Activated naive CD4-positive, alpha-beta T cell treated with anti-CD3 and anti-CD28 coated beads for 36 hours (primary cell): ENCODE data around the gene SLC16A13. TPM values are rescaled to one million over a fixed set of nuclear protein-coding genes. Genes with fewer than 3 reads are reported as not detected.
A peak's percentile ranks its signal among the peaks of the same experiment; 100 is the strongest.

Experiments used
- CTCF ChIA-PET: fragments of 350-600 bp; sonication (Branson Sonifier 250); formaldehyde crosslinking; loops from one replicate; lab custom pipeline; 2021; ENCODE audit warnings: antibody characterized with exemption; lab: Charles Lee
- DNase-seq: peaks from one replicate; pipeline ENCODE4 v3.0.0-alpha.2; 2020
- H3K27ac Mint-ChIP-seq: one replicate; pipeline ENCODE4 v1.8.0; 2021; ENCODE audit warnings: mild to moderate bottlenecking, mixed read lengths
- H3K27me3 Mint-ChIP-seq: one replicate; pipeline ENCODE4 v1.8.0; 2021; ENCODE audit warnings: low read depth, mixed read lengths
- H3K36me3 Mint-ChIP-seq: one replicate; pipeline ENCODE4 v1.8.0; 2021; ENCODE audit warnings: low read depth, mixed read lengths
- H3K4me1 Mint-ChIP-seq: one replicate; pipeline ENCODE4 v1.8.0; 2021; ENCODE audit warnings: low read depth, mixed read lengths
- H3K4me3 Mint-ChIP-seq: one replicate; pipeline ENCODE4 v1.8.0; 2021; ENCODE audit warnings: mild to moderate bottlenecking, moderate library complexity, mixed read lengths
- H3K9me3 Mint-ChIP-seq: one replicate; pipeline ENCODE4 v1.8.0; 2021; ENCODE audit warnings: mixed read lengths
- intact Hi-C: fragments of 100-400 bp; cut with micrococcal nuclease; formaldehyde crosslinking; loops from one replicate; pipeline ENCODE4 v1.15.1; 2023
- total RNA-seq, 2 experiments: library from RNA; stranded (reverse); gene quantifications; one replicate each; pipeline ENCODE4 v1.2.3, GENCODE V29; 2021

Gene SLC16A13
- total RNA-seq, 2 experiments from 2014 or later: 4.1 to 5.3 TPM

DNA sequence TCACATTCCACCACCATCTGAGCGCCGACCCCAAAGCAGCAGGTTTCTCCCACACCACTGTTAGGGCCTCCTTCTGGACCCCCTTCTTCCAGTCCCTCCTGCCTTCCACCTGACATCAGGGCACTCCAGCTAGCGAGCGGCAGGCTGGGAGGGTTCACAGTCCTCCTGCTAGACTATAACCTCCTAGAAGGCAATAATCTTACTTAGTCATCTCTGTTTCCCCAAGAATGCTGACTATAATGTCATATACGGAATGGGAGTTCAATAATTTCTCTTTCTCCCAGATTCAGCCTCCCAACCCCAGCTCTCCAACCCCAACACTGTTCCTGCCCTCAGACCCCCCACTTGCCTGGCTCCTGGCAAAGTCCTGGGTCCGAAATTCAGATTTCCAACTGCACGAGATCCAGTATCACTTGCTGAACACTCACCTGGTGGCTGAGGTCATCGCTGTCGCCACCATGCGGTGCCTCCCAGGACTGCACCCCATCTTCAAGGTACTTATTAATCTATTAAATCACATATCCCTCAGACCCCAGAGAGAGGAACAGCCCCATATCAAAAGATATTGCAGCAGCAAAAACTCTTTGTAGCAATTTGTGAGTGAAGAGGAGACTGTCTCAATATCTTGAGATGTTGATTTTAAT, 34.4 kb upstream of the SLC16A13 start:
- H3K27ac Mint-ChIP-seq: no peak overlapping the region
- H3K4me1 Mint-ChIP-seq: peaks cover 6% of the 10 kb centered on the region
- peaks cover 19% of the 10 kb centered on the region for H3K36me3 Mint-ChIP-seq
- H3K27me3 Mint-ChIP-seq: no peaks in the 10 kb centered on the region
- no peak overlapping the region for H3K4me3 Mint-ChIP-seq
- CTCF ChIA-PET: interaction anchor here (0.8 to 1.7 kb wide), 4 partner anchors 9 to 87 kb away, joined by 3 to 4 read pairs (median 4); no protein-coding TSS in a partner anchor
- no peaks in the 10 kb centered on the region for H3K9me3 Mint-ChIP-seq
- peak; percentile 66 for DNase-seq
- intact Hi-C loops: no loop called here

DNA sequence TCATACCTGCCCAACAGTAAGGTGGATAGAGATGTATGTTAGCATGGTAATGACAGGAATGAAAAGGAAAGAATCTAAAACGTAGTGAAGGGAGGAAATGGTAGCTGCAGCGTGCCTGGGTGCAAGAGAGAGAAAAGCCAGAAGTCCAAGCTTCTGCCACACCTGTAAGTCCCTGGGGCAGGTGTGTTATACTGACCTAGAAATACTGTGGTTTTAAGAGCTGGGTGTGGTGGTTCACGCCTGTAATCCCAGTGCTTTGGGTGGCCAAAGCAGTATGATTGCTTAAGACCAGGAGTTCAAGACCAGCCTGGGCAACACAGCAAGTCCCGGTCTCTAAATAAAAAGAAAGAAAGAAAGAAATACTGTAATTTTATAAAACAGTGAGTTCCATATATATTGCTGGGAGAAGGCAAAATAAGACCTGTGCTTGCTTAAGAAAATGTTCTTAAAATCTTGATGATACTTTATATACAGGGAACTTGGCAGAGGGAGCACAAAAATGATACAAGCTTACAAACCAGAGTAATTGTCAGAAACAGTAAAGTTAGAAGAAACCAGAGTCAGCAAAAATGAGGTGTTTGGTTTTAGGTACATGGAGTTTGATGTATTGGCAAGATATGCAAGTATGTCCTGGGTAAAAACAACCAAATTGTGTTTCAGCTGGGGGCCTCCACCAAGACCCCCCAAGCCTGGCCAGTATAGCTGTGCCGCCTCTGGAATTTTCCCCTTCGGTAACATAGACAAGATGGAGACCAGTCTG, 33.3 kb upstream of the SLC16A13 start:
- no peak overlapping the region for H3K4me3 Mint-ChIP-seq
- H3K27ac Mint-ChIP-seq: no peak overlapping the region
- no peaks in the 10 kb centered on the region for H3K9me3 Mint-ChIP-seq
- CTCF ChIA-PET: interaction anchor here (0.8 to 8.4 kb wide), 6 partner anchors 17 to 530 kb away, joined by 3 to 129 read pairs (median 4); no protein-coding TSS in a partner anchor
- H3K4me1 Mint-ChIP-seq: peaks cover 6% of the 10 kb centered on the region
- DNase-seq: no peak
- H3K27me3 Mint-ChIP-seq: no peaks in the 10 kb centered on the region
- intact Hi-C loops: no loop called here
- peaks cover 16% of the 10 kb centered on the region for H3K36me3 Mint-ChIP-seq

DNA sequence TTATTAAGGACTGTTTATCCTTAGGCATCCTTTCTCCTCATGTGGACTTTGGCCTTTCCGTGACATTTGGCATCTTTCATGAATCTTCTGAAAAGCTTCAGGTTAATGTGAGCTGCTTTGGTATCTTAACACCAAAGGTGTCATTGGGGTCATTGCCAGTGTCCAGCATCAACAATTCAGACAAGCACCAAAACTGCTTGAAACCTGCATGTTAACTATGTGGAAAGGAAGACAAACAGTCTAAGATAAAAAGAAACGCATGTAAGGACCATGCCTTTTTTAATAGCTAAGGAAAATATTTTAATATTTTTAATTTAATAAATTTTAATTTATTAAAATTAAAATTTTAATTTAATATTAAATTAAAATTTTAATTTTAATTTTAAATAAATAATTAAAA, 32.1 kb upstream of the SLC16A13 start:
- Mint-ChIP-seq H3K27ac (no peak overlapping the region), H3K4me3 (no peak overlapping the region), H3K4me1 (peaks cover 6% of the 10 kb centered on the region), H3K36me3 (peaks cover 14% of the 10 kb centered on the region), H3K9me3 (no peaks in the 10 kb centered on the region), H3K27me3 (no peaks in the 10 kb centered on the region)
- CTCF ChIA-PET: interaction anchor here (0.8 to 8.4 kb wide), 24 partner anchors 10 to 532 kb away, joined by 3 to 129 read pairs (median 6); partner anchors contain the start of gene ALOX12
- no peak for DNase-seq
- intact Hi-C loops: loop anchor here (1.0 to 2.0 kb wide), 4 partner anchors 19 to 337 kb away; no protein-coding TSS in a partner anchor

GRCh38 chr17:7004398-7005253, 31.2 kb upstream of the SLC16A13 start:
- no peaks in the 10 kb centered on the region for H3K27me3 Mint-ChIP-seq
- intact Hi-C loops: loop anchor here (1.0 to 2.0 kb wide), 4 partner anchors 18 to 338 kb away; no protein-coding TSS in a partner anchor
- peaks cover 12% of the 10 kb centered on the region for H3K36me3 Mint-ChIP-seq
- H3K4me1 Mint-ChIP-seq: peaks cover 14% of the 10 kb centered on the region
- CTCF ChIA-PET: interaction anchor here (0.6 to 8.4 kb wide), 34 partner anchors 11 to 367 kb away, joined by 3 to 129 read pairs (median 5); partner anchors contain the start of genes ALOX12 and XAF1
- H3K9me3 Mint-ChIP-seq: no peaks in the 10 kb centered on the region
- peak; percentile 53 for DNase-seq
- no peak overlapping the region for H3K27ac Mint-ChIP-seq
- H3K4me3 Mint-ChIP-seq: no peak overlapping the region

- no peak overlapping the region for H3K27ac Mint-ChIP-seq
- intact Hi-C loops: loop anchor here (2.0 kb wide), 1 partner anchor 163 kb away; no protein-coding TSS in a partner anchor
- H3K4me3 Mint-ChIP-seq: no peak overlapping the region
- peaks cover 9% of the 10 kb centered on the region for H3K36me3 Mint-ChIP-seq
- peaks cover 25% of the 10 kb centered on the region for H3K4me1 Mint-ChIP-seq
- CTCF ChIA-PET: interaction anchor here (0.7 to 8.4 kb wide), 10 partner anchors 12 to 386 kb away, joined by 3 to 129 read pairs (median 8); partner anchors contain the start of gene ALOX12
- no peak for DNase-seq
- no peaks in the 10 kb centered on the region for H3K27me3 Mint-ChIP-seq
- no peaks in the 10 kb centered on the region for H3K9me3 Mint-ChIP-seq
Observed at GRCh38 chr17:7005716-7006115, 30.1 kb upstream of the SLC16A13 start.

GRCh38 chr17:7007143-7007542, 28.7 kb upstream of the SLC16A13 start:
- H3K9me3 Mint-ChIP-seq: no peaks in the 10 kb centered on the region
- CTCF ChIA-PET: interaction anchor here (4.9 to 8.4 kb wide), 2 partner anchors 93 to 97 kb away, joined by 69 to 129 read pairs; no protein-coding TSS in a partner anchor
- no peak overlapping the region for H3K4me3 Mint-ChIP-seq
- DNase-seq: peak; percentile 31
- H3K4me1 Mint-ChIP-seq: peaks cover 34% of the 10 kb centered on the region
- H3K27me3 Mint-ChIP-seq: no peaks in the 10 kb centered on the region
- intact Hi-C loops: no loop called here
- peaks cover 4% of the 10 kb centered on the region for H3K36me3 Mint-ChIP-seq
- H3K27ac Mint-ChIP-seq: no peak overlapping the region

GRCh38 chr17:7010523-7010922, 25.3 kb upstream of the SLC16A13 start:
- Mint-ChIP-seq H3K4me1 (peaks cover 34% of the 10 kb centered on the region), H3K36me3 (peaks cover 26% of the 10 kb centered on the region), H3K27ac (peak overlapping the region; percentile 46), H3K4me3 (peak overlapping the region; percentile 44), H3K27me3 (no peaks in the 10 kb centered on the region), H3K9me3 (no peaks in the 10 kb centered on the region)
- intact Hi-C loops: loop anchor here (5.0 kb wide), 2 partner anchors 568 to 1372 kb away; partner anchors contain the start of genes PIMREG and RPL26
- DNase-seq: no peak
- CTCF ChIA-PET: interaction anchor here (0.9 to 1.7 kb wide), 2 partner anchors 11 to 96 kb away, joined by 5 to 7 read pairs; no protein-coding TSS in a partner anchor

GRCh38 chr17:7011415-7011814, 24.4 kb upstream of the SLC16A13 start:
- CTCF ChIA-PET: interaction anchor here (1.3 kb wide), 1 partner anchor 16 kb away, joined by 3 read pairs; no protein-coding TSS in a partner anchor
- intact Hi-C loops: loop anchor here (5.0 kb wide), 2 partner anchors 569 to 1371 kb away; partner anchors contain the start of genes PIMREG and RPL26
- H3K4me1 Mint-ChIP-seq: peaks cover 43% of the 10 kb centered on the region

DNA sequence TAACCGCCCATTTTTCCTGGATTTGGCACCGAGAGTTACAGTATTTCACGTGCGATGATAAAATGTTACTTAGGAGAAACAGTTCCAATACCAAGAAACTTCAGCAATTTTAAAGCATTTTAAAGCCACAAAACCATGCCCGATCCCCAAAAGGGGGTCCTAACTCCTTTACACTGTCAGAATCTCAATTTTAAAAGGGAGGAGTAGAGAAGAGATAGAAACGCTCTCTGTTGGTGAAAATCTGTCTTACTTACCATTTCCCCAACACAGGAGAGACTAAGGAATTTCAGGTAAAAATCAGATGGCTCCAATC, 23.9 kb upstream of the SLC16A13 start:
- H3K9me3 Mint-ChIP-seq: no peaks in the 10 kb centered on the region
- H3K36me3 Mint-ChIP-seq: peaks cover 33% of the 10 kb centered on the region

More at GRCh38 chr17:7011415-7011814, 24.4 kb upstream of the SLC16A13 start:
- Mint-ChIP-seq H3K27ac (peak overlapping the region; percentile 100), H3K27me3 (no peaks in the 10 kb centered on the region), H3K36me3 (peaks cover 32% of the 10 kb centered on the region), H3K4me3 (peak overlapping the region; percentile 93), H3K9me3 (no peaks in the 10 kb centered on the region)
- no peak for DNase-seq

GRCh38 chr17:7014261-7014994, 21.4 kb upstream of the SLC16A13 start:
- Mint-ChIP-seq H3K4me3 (peak overlapping the region; percentile 93), H3K9me3 (no peaks in the 10 kb centered on the region), H3K27me3 (no peaks in the 10 kb centered on the region), H3K27ac (peak overlapping the region; percentile 100), H3K4me1 (peaks cover 50% of the 10 kb centered on the region), H3K36me3 (peaks cover 37% of the 10 kb centered on the region)
- intact Hi-C loops: loop anchor here (1.0 to 5.0 kb wide), 4 partner anchors 21 to 1368 kb away; partner anchors contain the start of genes C17orf100, MED31, PIMREG and RPL26
- peak; percentile 98 for DNase-seq
- CTCF ChIA-PET: no interaction called here

More for the DNA sequence above, 23.9 kb upstream of the SLC16A13 start:
- intact Hi-C loops: loop anchor here (5.0 kb wide), 2 partner anchors 570 to 1370 kb away; partner anchors contain the start of genes PIMREG and RPL26
- H3K27ac Mint-ChIP-seq: peak overlapping the region; percentile 100
- CTCF ChIA-PET: interaction anchor here (0.6 to 1.4 kb wide), 3 partner anchors 10 to 171 kb away, joined by 3 to 6 read pairs (median 3); no protein-coding TSS in a partner anchor
- no peaks in the 10 kb centered on the region for H3K27me3 Mint-ChIP-seq
- no peak for DNase-seq
- peak overlapping the region; percentile 93 for H3K4me3 Mint-ChIP-seq
- H3K4me1 Mint-ChIP-seq: peaks cover 47% of the 10 kb centered on the region
